HG03066 (cell line): ENCODE measurements around the gene IGDCC3.

Source experiments
- ATAC-seq: cut with Tn5 transposase; IDR thresholded peaks from one replicate; pipeline ENCODE4 v1.9.1; 2021; ENCODE audit warnings: low read depth; ENCODE audit not compliant: unreplicated experiment

IGDCC3 gene

DNA sequence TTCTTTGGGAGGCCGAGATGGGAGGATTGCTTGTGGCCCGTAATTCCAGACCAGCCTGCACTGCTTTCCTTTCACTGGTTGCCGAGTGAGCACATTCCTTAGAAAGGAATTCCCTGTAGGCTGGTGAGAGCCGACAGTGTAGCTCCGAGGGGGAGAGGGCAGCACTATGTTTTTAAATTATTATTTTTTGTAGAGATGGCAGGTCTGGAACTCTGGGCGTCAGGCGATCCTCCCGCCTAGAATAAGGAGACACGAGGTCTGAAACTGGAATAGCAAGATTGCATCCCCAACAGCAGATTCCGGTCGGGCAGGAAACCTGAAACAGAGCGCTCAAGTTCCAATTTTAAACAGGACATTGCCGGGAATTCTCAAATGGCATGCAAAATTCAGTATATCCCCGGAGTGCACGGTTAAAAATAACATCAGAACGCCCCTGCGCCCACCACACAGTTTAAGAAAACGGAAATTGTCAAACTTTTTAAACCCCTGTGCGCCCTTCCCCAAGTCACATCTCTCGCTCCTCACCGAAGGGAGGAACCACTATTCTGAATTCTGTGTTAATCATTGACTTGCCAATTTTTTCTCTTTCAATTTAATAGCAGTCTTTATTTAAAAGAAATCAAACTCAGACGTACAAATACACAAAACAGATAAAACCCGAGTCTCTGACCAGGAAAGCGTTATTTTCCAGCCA is 74.0 kb downstream of the IGDCC3 start:
- ATAC-seq = no peak

GRCh38 chr15:65302061-65302460 is 75.7 kb downstream of the IGDCC3 start:
- ATAC-seq = no peak

DNA sequence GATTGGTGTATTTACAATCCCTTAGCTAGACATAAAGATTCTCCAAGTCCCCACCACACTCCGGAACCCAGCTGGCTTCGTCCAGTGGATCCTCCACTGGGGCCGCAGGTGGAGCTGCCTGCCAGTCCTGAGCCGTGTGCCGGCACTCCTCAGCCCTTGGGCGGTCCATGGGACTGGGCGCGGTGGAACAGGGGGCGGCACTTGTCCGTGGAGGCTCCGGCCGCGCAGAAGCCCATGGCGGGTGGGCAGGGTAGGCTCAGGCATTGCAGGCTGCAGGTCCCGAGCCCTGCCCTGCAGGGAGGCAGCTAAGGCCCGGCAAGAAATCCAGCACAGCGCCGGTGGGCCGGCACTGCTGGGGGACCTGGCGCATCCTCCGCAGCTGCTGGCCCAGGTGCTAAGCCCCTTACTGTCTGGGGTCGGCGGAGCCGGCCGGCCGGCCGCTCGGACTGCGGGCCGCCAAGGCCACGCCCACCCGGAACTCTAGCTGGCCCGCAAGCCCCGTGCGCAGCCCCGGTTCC is 76.8 kb downstream of the IGDCC3 start:
- ATAC-seq = no peak

DNA sequence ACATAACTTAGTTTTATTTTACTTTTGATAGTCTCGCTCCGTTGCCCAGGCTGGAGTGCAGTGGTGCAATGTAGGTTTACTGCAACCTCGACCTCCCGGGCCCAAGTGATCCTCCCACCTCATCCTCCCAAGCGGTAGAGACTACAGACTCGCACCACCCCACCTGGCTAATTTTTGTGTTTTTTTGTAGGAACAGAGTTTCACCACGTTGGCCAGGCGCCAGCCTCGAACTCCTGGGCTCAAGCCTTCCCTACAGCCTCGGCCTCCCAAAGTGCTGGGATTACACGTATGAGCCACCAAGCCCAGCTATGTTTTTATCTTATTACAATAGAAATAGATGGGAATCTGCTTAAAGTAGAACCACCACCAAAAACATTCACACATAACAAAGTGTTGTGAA is 79.1 kb downstream of the IGDCC3 start:
- no peak for ATAC-seq

DNA sequence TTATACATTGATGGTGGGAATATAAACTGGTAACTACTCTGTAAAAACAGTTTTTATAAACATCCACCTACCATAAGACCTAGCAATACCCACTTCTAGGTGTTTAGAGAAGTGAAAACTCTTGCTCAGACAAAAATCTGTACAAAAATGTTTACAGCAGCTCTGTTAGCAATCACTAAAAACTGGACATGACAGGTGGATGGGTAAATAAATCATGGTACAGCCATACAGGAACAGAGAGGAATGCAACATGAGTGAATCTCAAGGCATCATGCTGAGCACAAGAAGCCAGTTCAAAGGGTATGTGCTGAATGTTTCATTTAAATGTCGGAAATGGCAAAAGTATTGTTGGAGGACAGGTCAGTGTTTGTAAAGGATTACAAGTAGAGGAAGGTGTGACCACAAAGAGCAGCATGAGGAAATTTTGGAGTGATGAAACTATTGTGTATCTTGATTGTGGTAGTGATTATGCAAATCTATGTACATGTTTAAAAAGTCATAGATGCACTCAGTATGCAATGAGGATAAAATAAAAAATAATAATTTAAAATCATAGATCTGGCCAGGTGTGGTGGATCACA is 84.8 kb downstream of the IGDCC3 start:
- ATAC-seq = no peak

DNA sequence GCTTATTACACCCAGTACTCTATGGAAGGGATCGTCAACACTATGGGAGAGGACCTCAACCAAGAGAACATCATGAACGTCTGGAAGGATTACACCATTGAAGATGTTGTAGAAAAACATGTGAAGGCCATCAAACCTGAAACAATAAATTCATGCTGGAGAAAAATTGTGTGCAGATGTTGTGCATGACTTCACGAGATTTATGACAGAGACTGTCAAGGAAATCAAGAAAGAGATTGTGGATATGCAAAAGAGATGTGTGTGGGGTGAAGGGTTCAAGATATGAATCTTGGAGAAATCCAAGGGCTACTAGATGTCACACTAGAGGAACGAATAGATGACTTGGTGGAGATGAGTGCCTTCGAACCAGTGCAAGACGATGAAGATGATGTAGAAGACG is 87.6 kb downstream of the IGDCC3 start:
- ATAC-seq = no peak

DNA sequence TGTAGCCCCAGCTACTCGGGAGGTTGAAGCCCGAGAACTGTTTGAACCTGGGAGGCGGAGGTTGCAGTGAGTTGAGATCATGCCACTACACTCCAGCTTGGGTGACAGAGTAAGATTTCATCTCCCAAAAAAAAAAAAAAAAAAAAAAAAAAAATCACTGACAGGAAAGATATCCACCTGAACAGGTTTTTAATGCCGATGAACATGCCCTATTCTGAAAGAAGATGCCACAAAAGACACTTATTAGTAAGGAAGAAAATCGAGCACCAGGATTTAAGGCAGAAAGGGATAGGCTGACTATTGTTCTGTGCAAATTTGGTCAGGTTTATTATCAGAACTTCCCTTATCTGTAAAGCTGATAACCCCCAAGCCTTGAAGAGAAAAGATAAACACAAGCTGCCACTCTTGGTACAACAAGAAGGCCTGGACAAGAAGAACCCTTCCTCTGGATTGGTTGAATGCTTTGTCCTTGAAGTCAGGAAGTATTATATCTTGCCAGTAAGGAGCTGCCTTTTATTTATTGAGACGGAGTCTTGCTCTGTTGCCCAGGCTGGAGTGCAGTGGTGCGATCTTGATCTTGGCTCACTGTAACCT is 88.4 kb downstream of the IGDCC3 start:
- ATAC-seq = no peak

- ATAC-seq = no peak
These were observed 90.3 kb downstream of the IGDCC3 start for GRCh38 chr15:65287520-65287855.

DNA sequence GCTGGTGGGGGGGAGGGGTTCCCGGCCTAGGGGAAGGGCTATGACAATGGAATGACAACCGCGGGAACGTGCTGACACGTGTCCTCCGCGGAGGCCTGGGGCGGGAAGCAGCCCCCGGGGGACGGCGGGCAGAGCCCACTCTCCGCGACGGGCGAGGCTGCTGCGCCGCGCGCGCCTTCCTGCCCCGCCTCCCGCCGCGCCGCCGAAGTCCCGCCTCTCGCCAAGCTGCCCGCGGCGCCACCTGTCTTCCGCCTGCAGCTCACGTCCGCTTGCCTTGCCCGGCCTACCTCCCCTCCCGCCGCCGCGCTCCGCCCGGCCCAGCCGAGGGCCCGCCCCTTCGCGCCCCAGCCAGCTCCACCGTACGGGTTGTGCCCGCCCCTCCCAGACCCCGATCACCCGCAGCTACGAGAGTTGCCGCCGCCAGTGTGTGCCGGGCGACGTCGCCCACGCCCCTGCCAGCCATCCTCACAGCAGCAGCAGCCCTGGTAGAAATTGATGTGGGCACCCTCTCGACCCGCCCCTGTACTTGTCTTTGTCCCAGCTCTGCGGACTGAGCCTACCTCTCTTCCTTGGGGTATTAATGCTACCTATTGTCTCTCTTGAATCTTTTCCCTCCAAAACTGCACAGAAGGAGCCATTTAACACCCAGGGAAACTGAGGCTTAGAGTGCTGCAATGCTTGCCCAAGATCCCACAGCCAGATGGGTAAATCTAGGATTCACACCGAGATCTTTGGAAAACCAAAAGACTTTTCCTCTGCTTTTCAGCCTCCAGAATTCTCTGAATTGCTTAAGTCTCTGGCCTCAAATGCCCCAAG is 90.9 kb downstream of the IGDCC3 start, which contains the start of gene PARP16:
TSS of gene PARP16 (minus strand) at position 180 of the 816 bp plus-strand sequence. CDS start 457 bp downstream, outside the sequence.
- peak; percentile 90 for ATAC-seq

- peak; percentile 22 for ATAC-seq
These were observed 91.6 kb downstream of the IGDCC3 start for GRCh38 chr15:65286069-65286703.

DNA sequence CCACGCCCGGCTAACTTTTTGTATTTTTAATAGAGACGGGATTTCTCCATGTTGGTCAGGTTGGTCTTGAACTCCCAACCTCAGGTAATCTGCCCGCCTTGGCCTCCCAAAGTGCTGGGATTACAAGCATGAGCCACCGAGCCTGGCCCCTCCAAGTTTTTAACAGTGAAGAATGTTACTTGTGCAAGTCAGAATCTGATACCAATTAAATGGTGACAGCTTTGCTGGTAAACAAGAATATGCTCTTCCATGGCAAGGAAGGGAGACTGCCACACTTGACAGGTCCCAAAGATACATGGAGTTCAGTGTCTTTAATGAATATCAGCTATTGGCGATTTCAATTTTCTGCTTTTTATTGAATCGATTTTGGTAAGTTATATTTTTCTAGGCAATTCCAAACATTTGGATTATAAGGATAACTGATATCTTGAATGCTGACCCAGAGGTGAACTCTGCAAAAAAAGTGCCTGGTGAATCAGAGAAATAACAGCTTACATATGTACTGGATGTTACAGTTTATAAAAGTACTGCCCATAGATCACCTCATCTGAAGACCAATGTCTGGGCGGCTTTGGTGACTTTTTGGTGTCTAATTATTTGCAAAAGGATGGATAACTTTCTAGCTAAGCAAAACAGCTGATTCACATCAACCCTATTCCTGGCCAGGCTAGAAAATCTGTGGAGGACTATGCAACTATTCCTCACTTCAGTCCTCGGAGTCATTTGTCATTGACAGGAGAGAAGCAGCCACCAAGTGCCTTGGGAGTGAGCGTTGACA is 92.3 kb downstream of the IGDCC3 start:
- no peak for ATAC-seq

- no peak for ATAC-seq
These were observed 99.3 kb downstream of the IGDCC3 start for GRCh38 chr15:65278480-65278879.
